ENCODE measurements around the gene NRXN3. TPM values are rescaled to one million over a fixed set of nuclear protein-coding genes. Genes with fewer than 3 reads are reported as not detected.

Gene NRXN3
- total and polyA plus RNA-seq, 2 of the 13 experiments (the other 11 are each of a cell fraction or from before 2014, with no cell fraction given) = 0.03 TPM; not detected in 1

- TF ChIP-seq ZNF687 (CRISPR knock-in tag; IDR thresholded peaks at IDR 0.05) = no peak
- TF ChIP-seq HNF4A (CRISPR knock-in tag; IDR thresholded peaks at IDR 0.05) = no peak
Measured at GRCh38 chr14:79325557-79325956, 1155.4 kb downstream of the NRXN3 start (continued).

GRCh38 chr14:79328863-79329262 lies 1158.7 kb downstream of the NRXN3 start:
- Histone ChIP-seq H3K4me2 (ENCODE audit: low read depth, low read length) (no peak overlapping the region), H3K9ac (ENCODE audit: insufficient read depth, low read depth, low read length) (no peak overlapping the region), H3K4me3 (replicated peaks in 1 of 3; ENCODE audit: insufficient read depth in 1 of 3, low read depth in 2 of 3, low read length in 3 of 3) (no peak overlapping the region), H3K79me2 (ENCODE audit: insufficient read depth, low read length) (no peaks in the 10 kb centered on the region), H3K9me3 (ENCODE audit: low read length) (peaks cover 82% of the 10 kb centered on the region), H3K4me1 (ENCODE audit: insufficient read depth, low read length) (no peaks in the 10 kb centered on the region), H3K36me3 (replicated peaks in 1 of 2; ENCODE audit: control insufficient read depth in 1 of 2, insufficient read depth in 2 of 2, low read length in 2 of 2) (no peaks in the 10 kb centered on the region), H3K27me3 (ENCODE audit: control insufficient read depth in 1 of 2, insufficient read depth in 2 of 2, low read length in 2 of 2) (no peaks in the 10 kb centered on the region), H4K20me1 (ENCODE audit: insufficient read depth, low read length) (no peaks in the 10 kb centered on the region), H2AFZ (ENCODE audit: low read length) (no peak overlapping the region), H3K27ac (ENCODE audit: extremely low read length, insufficient read depth, low read length) (no peak overlapping the region)
- DNase-seq (ENCODE audit: low spot score) (no peak), FAIRE-seq (no peak), ATAC-seq (no peak)
- ChIA-PET POLR2A (no interaction called here), CTCF (ENCODE audit: low intra/inter-chr PET ratio, low total read pairs) (no interaction called here)
- 36% methylated on average over 3 of the region's 3 CpGs for WGBS (ENCODE audit: low lambda C conversion rate)
- in situ Hi-C loops (cut with HindIII; ENCODE audit: extremely low pct_ligation_motif_present, low pct_unique_long_range_greater_than_20kb) (no loop called here), intact Hi-C loops (cut with micrococcal nuclease; ENCODE audit: unreplicated experiment) (no loop called here)
- BruUV-seq (replicated peaks) = no TSS peak
- TF ChIP-seq ARNT2 (CRISPR knock-in tag; IDR thresholded peaks at IDR 0.05; ENCODE audit: low read depth) (no peak), NFE2 (CRISPR knock-in tag; IDR thresholded peaks at IDR 0.05) (no peak), ZNF205 (CRISPR knock-in tag; IDR thresholded peaks at IDR 0.05) (no peak), ZNF292 (CRISPR knock-in tag; IDR thresholded peaks at IDR 0.05; ENCODE audit: borderline replicate concordance, low read depth) (no peak), ZNF33B (CRISPR knock-in tag; IDR thresholded peaks at IDR 0.05) (no peak), CBX1 (IDR thresholded peaks at IDR 0.05; ENCODE audit: low read depth) (no peak), ZBTB26 (CRISPR knock-in tag; IDR thresholded peaks at IDR 0.05; ENCODE audit: borderline replicate concordance) (no peak), ZNF432 (CRISPR knock-in tag; IDR thresholded peaks at IDR 0.05; ENCODE audit: borderline replicate concordance) (no peak), NR3C1 (CRISPR knock-in tag; IDR thresholded peaks at IDR 0.05) (no peak), MTERF4 (CRISPR knock-in tag; IDR thresholded peaks at IDR 0.05) (no peak), MED13 (CRISPR knock-in tag; IDR thresholded peaks at IDR 0.05) (no peak), ZNF124 (CRISPR knock-in tag; IDR thresholded peaks at IDR 0.05) (no peak), ZNF282 (IDR thresholded peaks at IDR 0.05; ENCODE audit: partially characterized antibody) (no peak), ZNF790 (CRISPR knock-in tag; IDR thresholded peaks at IDR 0.05; ENCODE audit: borderline replicate concordance) (no peak), STAT5B (CRISPR knock-in tag; IDR thresholded peaks at IDR 0.05) (no peak), NCOR1 (IDR thresholded peaks at IDR 0.05; ENCODE audit: borderline replicate concordance, low read length) (no peak)

Measured in HepG2 (cell line).